Epithelial cell of prostate (primary cell): ENCODE results near the gene TEX10.
"Not testable (repeated sequence)": the region's sequence is repeated elsewhere in the genome, so short reads cannot be mapped to it uniquely, and the experiment has no call there.

ENCODE experiments used
- DNase-seq: peaks from one replicate; pipeline ENCODE4 v3.0.0-alpha.2; 2011; ENCODE audit warnings: low read depth, low spot score
- H3K27ac ChIP-seq: fragments of 450-650 bp; 2 replicates; pipeline ENCODE4 v1.5.1; 2017; ENCODE audit warnings: mild to moderate bottlenecking

Gene TEX10

GRCh38 chr9:100351508-100351907 is 1.2 kb downstream of the TEX10 start:
- H3K27ac ChIP-seq, result peak overlapping the region; percentile 67
- DNase-seq, result no peak

GRCh38 chr9:100350188-100350587 is 2.6 kb downstream of the TEX10 start:
- DNase-seq, result no peak
- no peak overlapping the region for H3K27ac ChIP-seq

- no peak for DNase-seq
- H3K27ac ChIP-seq, result no peak overlapping the region
These were observed 5.9 kb downstream of the TEX10 start for GRCh38 chr9:100346836-100347235.

- no peak overlapping the region for H3K27ac ChIP-seq
- DNase-seq, result no peak
These were observed 10.9 kb downstream of the TEX10 start for GRCh38 chr9:100341889-100342288.

- no peak overlapping the region for H3K27ac ChIP-seq
- no peak for DNase-seq
These were observed 12.5 kb downstream of the TEX10 start for GRCh38 chr9:100340224-100340623.

- H3K27ac ChIP-seq, DNase-seq: not testable (repeated sequence)
These were observed 14.0 kb downstream of the TEX10 start for GRCh38 chr9:100338736-100339135.

GRCh38 chr9:100324594-100325200 is 28.0 kb downstream of the TEX10 start:
- no peak overlapping the region for H3K27ac ChIP-seq
- no peak for DNase-seq

- no peak for DNase-seq
- H3K27ac ChIP-seq, result no peak overlapping the region
These were observed 29.7 kb downstream of the TEX10 start for GRCh38 chr9:100322954-100323536.

- H3K27ac ChIP-seq, result no peak overlapping the region
- DNase-seq, result no peak
These were observed 35.0 kb downstream of the TEX10 start for GRCh38 chr9:100317706-100318105.

GRCh38 chr9:100315561-100315960 is 37.2 kb downstream of the TEX10 start:
- H3K27ac ChIP-seq, result no peak overlapping the region
- DNase-seq, result no peak

GRCh38 chr9:100309992-100310391 is 42.8 kb downstream of the TEX10 start:
- DNase-seq, result no peak
- no peak overlapping the region for H3K27ac ChIP-seq

GRCh38 chr9:100308965-100309564 is 43.7 kb downstream of the TEX10 start:
- no peak for DNase-seq
- H3K27ac ChIP-seq, result no peak overlapping the region

GRCh38 chr9:100307080-100307479 is 45.7 kb downstream of the TEX10 start:
- no peak for DNase-seq
- no peak overlapping the region for H3K27ac ChIP-seq

- DNase-seq, result no peak
- no peak overlapping the region for H3K27ac ChIP-seq
These were observed 46.5 kb downstream of the TEX10 start for GRCh38 chr9:100306283-100306682.

GRCh38 chr9:100303747-100304146 is 49.0 kb downstream of the TEX10 start:
- no peak overlapping the region for H3K27ac ChIP-seq
- no peak for DNase-seq

GRCh38 chr9:100298378-100298777 is 54.4 kb downstream of the TEX10 start:
- no peak for DNase-seq
- H3K27ac ChIP-seq, result no peak overlapping the region

GRCh38 chr9:100296407-100296806 is 56.3 kb downstream of the TEX10 start:
- no peak for DNase-seq
- no peak overlapping the region for H3K27ac ChIP-seq

GRCh38 chr9:100295240-100295639 is 57.5 kb downstream of the TEX10 start:
- no peak overlapping the region for H3K27ac ChIP-seq
- no peak for DNase-seq

GRCh38 chr9:100294806-100295205 is 57.9 kb downstream of the TEX10 start:
- H3K27ac ChIP-seq, result no peak overlapping the region
- no peak for DNase-seq

- DNase-seq, result no peak
- H3K27ac ChIP-seq, result no peak overlapping the region
These were observed 58.4 kb downstream of the TEX10 start for GRCh38 chr9:100294341-100294740.

- no peak overlapping the region for H3K27ac ChIP-seq
- no peak for DNase-seq
These were observed 60.3 kb downstream of the TEX10 start for GRCh38 chr9:100292414-100292813.

- H3K27ac ChIP-seq, result no peak overlapping the region
- no peak for DNase-seq
These were observed 62.0 kb downstream of the TEX10 start for GRCh38 chr9:100290714-100291113.
